GM19238 (cell line): ENCODE data around the gene TMEM54.

Experiments used
- DNase-seq: peaks from one replicate; pipeline ENCODE4 v3.0.0; 2011; ENCODE audit warnings: low spot score; ENCODE audit not compliant: insufficient read length

TMEM54 gene

GRCh38 chr1:32895325-32896215, 5.6 kb downstream of the TMEM54 start:
- no peak for DNase-seq

GRCh38 chr1:32894681-32895080, 6.5 kb downstream of the TMEM54 start:
- DNase-seq, result no peak

- no peak for DNase-seq
Observed at GRCh38 chr1:32894019-32894600, 7.1 kb downstream of the TMEM54 start.

GRCh38 chr1:32893198-32894018, 7.8 kb downstream of the TMEM54 start:
- DNase-seq, result no peak

- peak; percentile 59 for DNase-seq
Observed at GRCh38 chr1:32892368-32893197, 8.6 kb downstream of the TMEM54 start.

GRCh38 chr1:32891630-32892029, 9.6 kb downstream of the TMEM54 start:
- no peak for DNase-seq

GRCh38 chr1:32891241-32891570, 10.0 kb downstream of the TMEM54 start:
- DNase-seq, result no peak

GRCh38 chr1:32890516-32891240, 10.5 kb downstream of the TMEM54 start:
- DNase-seq, result no peak

GRCh38 chr1:32889731-32890278, 11.4 kb downstream of the TMEM54 start:
- DNase-seq, result no peak

GRCh38 chr1:32888677-32889420, 12.3 kb downstream of the TMEM54 start:
- no peak for DNase-seq

- no peak for DNase-seq
Observed at GRCh38 chr1:32888134-32888533, 13.1 kb downstream of the TMEM54 start.

GRCh38 chr1:32887623-32888022, 13.6 kb downstream of the TMEM54 start:
- no peak for DNase-seq

- DNase-seq, result no peak
Observed at GRCh38 chr1:32886828-32887414, 14.3 kb downstream of the TMEM54 start.

GRCh38 chr1:32886004-32886827, 15.0 kb downstream of the TMEM54 start, which contains the start of gene HPCA:
Gene HPCA, plus strand, starts transcription at chr1:32886491. Its CDS starts 2,408 bp downstream, at chr1:32888899.
- no peak for DNase-seq

- DNase-seq, result no peak
Observed at GRCh38 chr1:32885676-32886003, 15.5 kb downstream of the TMEM54 start.

- no peak for DNase-seq
Observed at GRCh38 chr1:32884726-32885125, 16.5 kb downstream of the TMEM54 start.

- no peak for DNase-seq
Observed at GRCh38 chr1:32884032-32884372, 17.2 kb downstream of the TMEM54 start.

GRCh38 chr1:32883338-32884031, 17.7 kb downstream of the TMEM54 start:
- no peak for DNase-seq
